HuH-7.5 (cell line): ENCODE results near the gene C13orf46.

Source experiments
- DNase-seq: peaks from one replicate; pipeline ENCODE4 v3.0.0; 2011; ENCODE audit warnings: low spot score

The C13orf46 gene

GRCh38 chr13:114009590-114010400 is 35.9 kb upstream of the C13orf46 start:
- no peak for DNase-seq

DNA sequence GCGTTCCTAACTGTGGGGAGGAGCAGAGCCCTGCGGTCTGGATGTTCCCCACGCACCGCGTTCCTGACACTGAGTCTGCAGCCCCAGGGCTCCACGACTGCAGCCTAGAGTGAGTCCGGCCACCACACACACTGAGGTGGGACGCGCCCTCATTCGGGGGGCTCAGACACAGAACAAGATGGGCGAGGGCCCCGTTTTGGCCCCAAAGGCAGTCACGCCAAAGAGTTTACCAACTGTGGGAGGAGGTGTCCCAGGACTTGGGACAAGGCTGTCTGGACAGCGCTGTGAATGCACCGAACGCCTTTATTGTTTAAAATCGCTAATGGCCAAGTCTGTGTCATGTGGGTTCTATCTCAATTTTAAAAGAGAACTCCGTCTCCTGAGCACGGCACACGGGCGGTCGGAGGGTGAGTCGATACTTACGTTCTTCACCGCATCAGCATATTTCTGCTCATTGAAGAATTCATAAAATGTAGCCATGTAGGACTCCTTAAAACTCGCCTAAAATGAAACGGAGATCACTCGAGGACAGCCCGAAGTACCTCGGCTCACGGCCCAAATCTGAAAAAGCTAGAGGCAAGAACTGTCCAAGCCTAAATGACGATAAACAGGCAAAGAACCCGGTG is 35.2 kb upstream of the C13orf46 start:
- no peak for DNase-seq

DNA sequence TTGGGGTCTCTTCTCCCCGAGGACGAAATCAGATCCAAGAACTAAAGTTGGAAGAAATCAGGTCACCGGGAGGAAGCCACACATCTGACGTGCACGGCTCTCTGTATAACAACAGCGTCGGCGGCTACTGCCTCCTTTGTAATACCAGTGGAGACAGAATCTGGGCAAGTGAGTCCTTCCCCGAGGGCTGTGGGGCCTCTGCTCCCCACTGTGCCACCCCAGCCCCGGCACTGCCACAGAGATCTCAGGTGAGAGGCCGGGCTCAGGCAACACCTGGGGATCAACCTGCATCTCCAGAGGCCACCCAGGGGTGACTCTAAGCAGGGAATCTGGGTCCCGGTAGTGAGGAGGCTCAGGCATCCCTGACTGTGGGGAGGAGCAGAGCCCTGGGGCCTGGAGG is 33.7 kb upstream of the C13orf46 start:
- DNase-seq, result no peak

DNA sequence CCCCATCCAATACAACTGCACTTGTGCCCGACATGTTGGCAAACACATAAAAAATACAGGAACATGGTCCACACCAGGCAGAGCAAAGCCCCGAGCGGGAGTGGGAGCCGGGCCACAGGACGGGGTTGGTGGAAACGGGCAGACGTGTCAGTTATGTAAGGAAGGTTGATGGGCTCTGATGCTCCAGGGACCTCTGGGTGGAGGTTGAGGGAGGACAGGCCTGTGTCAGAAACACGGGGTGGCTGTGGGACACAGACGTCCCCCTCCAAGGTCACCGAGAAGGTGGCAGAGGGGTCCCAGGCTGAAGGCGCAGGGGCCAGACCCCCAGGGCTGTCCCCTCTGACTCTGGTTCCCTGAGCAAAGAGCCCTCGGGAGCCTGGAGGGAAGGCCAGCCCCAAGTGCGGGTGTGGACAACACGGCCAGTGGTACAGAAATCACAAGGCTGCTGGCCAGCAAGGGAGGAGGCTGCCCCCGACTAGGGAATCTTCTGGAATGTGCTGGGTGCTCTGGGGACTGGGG is 31.4 kb upstream of the C13orf46 start:
- DNase-seq, result no peak

- DNase-seq, result no peak
Measured at GRCh38 chr13:114004420-114005205, 30.7 kb upstream of the C13orf46 start.

- DNase-seq, result no peak
Measured at GRCh38 chr13:114002771-114003321, 29.0 kb upstream of the C13orf46 start.

- no peak for DNase-seq
Measured at GRCh38 chr13:114002009-114002544, 28.2 kb upstream of the C13orf46 start.

GRCh38 chr13:114001331-114002008 is 27.6 kb upstream of the C13orf46 start:
- DNase-seq, result no peak

DNA sequence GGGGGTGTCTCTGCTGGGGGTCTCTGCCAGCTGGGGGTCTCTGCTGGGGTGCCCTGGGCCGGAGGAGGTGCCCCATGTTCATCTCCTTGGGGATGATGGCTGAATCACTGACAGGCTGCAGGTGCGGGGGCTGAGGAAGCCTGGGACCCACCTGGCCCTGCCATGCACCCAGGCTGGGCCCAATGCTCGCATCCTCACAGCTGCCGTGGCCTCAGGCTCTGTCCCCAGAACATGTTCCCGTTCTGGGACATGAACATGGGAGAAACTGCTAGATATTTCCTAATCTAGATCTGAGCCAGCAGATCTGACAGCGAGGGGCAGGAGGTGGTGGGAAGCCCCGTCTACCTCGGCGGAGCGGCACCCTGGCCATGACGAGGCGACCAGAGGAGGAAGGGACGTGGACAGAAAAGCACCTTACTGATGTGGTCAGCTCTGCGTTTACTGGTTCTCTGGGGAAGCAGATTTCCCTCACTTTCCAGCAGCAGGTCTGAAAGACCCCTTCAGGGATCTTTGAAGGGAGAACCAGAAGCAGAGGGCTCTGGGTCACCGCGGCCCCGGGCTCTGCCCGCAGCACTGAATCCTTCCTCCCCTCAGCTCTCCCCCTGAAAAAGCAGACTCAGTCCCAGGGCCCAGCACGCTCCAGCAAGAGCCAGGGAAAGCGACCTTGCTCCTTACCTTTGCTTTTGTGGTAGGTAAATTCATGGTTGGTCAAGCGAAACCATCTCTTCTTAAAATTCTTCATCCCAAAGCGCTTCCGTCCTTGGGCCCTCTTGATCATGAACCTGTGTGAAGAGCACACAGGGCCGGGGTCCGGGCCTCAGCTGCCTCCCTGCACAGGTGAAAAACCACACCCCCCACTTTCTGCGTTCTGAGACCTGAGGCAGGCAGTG is 26.5 kb upstream of the C13orf46 start:
- DNase-seq, result no peak

DNA sequence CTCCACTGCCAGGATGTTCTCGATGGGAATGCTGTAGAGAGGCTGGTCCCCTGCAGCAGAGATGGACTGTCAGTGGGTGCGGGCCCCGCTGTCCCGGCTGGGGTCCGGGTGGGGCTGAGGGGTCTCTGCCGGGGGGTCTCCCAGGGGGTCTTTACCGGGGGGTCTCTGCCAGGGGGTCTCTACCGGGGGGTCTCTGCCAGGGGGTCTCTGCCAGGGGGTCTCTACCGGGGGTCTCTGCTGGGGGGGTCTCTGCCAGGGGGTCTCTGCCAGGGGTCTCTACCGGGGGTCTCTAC is 25.7 kb upstream of the C13orf46 start:
- no peak for DNase-seq

DNA sequence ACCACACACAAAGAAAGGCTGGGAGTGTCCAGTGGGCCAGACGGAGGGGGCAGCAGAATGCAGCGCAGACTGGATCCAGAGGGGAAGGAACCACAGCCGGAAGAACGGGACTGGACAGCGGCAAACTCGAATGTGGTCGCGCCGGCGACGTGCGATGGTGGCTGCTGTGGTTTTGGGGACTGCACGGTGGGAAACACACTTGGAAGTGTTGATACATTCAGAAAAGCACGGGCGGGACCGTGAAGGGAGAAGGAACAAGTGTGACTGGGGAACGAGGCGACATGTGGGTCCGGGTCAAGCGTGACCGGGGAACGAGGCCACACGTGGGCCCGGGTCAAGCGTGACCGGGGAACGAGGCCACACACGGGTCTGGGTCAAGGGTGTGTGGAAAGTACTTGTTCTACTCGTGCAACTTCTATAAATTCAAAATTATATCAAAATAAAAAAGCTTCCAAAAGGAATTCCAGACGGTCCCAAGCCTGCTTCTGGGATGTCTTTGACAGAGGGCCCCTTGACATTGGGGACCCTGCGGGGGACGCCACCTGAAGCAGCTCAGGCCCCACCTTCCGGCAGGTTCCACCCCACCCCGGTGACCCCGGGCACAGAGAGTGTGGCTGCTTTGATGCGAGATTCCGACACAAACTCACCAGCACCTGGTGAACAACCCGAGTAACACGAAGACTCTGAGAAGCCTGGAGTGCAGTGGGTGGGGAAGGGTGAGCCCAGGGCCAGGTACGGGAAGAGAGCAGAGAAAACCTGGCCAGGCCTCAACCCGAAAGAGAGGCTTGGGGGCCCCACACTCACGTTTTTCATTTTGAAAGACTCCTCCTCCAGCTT is 25.1 kb upstream of the C13orf46 start:
- no peak for DNase-seq

DNA sequence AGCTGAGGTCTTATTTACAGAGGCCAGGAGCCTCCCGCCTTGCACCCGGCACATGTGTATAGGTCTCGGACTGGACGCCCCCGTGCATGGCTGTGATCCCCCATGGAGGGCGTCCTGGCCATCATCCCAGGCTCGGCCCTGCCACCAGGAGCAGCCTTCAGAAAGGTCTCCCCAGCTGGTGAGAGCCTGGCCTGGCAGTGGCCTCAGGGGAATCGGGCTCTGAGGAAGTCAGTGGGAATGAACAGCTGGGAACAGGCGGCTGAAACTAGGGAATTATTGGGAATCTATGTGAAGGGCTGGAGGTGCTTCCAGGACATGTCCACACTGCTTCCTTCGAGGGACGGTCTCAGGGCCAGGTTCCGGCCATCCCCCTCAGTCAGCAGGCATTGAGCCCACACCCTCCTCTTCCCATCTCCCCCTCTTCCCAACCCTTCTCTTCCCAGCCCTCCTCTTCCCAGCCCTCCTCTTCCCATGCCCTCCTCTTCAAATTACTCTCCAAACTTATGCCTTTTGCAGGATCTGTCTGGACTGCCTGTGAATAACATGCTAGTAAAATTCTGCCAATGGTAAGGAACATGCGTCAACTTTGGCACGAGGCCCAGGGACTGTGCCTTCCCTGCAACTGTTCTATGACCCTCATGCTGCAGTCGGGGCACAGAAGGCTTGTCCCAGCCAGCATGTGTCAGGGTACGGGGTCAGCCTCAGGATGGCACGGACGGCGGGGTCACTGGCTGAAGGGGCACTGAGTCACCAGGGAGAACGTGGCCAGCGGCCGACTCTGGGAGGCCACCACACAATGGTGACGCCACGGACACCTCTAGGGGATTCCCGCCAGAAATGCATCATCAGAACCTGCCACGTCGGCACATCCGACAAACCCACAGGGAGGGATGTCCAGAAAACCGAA is 24.2 kb upstream of the C13orf46 start:
- no peak for DNase-seq

- no peak for DNase-seq
Measured at GRCh38 chr13:113996912-113997745, 23.3 kb upstream of the C13orf46 start.

- no peak for DNase-seq
Measured at GRCh38 chr13:113996081-113996911, 22.4 kb upstream of the C13orf46 start.

DNA sequence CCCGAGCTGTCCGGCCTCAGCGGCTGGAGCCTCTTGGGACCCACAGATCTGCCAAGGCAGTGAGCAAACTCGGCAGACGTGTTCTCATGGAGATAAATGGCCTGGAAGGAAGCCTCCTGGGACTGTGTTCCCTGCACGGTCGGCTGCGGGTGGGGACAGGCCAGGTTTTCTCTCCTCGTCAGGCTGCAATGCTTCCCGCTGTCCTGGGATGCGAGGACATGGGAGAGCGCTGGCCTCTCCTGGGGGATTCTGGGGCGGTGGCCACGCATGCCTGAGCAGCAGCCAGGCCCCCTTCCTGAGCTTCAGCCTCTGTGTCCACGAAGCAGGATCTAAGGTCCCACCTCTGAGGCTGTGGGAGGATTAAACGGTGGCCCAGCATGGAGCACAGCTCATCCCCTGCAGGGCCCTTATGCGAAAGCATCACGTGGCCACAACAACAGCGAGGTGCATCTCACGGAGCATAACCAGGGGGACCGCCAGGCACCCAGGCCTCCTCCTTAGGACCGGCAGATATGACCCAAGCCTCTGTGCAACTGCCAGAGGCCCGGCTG is 21.2 kb upstream of the C13orf46 start:
- no peak for DNase-seq

- no peak for DNase-seq
Measured at GRCh38 chr13:113992276-113993005, 18.6 kb upstream of the C13orf46 start.
